Kidney capillary endothelial cell (primary cell): ENCODE results near the gene UPK3BL2.
"Not testable (repeated sequence)": the region's sequence is repeated elsewhere in the genome, so short reads cannot be mapped to it uniquely, and the experiment has no call there.

Source experiments
- DNase-seq: peaks from one replicate; pipeline ENCODE4 v3.0.0-alpha.2; 2018; ENCODE audit warnings: low spot score

UPK3BL2 gene

DNA sequence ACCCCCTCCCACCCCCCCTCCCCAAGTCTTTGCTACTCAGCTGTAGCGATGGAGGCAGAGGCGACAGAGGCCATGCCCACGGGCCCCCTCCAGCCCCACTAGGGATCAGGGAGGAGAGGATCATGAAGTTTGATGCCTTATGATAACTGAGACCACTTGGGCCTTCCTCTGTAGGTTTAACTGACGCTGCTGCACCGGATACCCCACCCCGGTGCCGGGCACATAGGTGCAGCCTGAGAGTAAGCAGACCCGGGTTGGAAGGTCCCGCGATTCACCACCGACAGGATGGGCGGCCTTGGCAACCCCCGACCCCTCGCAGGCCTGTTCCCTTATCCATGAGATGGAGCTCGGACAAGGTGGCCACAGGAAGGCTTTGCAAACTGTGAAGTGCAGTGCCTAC, 49.5 kb downstream of the UPK3BL2 start:
- not testable (repeated sequence) for DNase-seq

DNA sequence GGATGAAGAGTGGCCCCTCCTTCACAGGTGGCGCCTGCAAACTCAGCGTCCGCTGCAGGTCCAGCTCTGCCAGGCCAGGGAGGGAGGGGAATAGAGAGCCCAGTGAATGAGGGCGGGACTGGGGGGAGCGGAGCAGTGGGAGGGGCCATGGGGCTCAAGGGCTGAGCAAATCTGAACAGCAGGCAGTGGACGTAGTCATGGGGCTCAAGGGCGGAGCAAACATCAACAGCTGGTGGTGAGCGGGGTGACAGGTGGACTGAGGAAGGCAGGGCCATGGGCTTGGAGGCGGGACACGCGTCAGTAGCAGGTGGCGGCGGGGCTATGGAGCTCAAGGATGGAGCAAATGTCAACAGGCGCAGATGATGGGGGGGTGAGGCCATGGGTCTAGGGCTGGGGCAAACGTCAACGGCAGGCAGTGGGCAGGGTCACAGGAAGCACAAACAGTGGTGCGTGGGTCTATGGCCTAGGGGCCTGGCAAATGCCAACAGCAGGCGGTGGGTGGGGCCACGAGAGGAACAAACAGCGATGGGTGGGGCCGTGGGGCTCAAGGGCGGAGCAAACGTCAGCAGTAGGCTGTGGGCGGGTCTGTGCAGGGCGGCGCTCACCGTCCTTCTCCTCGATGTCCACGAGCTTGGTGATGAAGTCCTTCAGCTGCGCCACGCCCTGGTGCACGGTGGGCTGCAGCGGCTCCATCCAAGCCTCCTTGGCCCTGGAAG, 50.1 kb downstream of the UPK3BL2 start:
- not testable (repeated sequence) for DNase-seq

DNA sequence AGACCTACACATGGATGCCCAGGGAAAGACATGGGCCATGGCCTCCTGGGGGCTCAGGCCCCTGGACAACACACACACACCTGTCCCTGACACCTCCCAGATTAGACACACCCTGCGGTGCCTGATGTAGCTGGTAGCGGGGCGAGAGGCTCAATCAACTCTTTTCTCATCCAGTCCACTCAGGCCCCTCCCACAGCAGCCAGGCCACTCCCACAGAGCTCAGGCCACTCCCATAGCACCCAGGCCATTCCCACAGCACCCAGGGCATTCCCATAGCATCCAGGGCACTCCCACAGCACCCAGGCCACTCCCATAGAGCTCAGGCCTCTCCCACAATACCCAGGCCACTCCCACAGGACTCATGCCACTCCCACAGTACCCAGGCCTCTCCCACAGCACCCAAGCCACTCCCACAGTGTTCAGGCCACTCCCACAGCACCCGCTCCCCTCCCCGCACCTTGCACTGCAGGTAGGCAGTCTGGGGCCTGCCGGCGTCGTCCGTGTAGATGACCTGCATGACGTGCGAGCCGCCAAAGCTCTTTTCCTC, 52.9 kb downstream of the UPK3BL2 start:
- not testable (repeated sequence) for DNase-seq
